ENCODE measurements around the gene IMMP2L.

IMMP2L gene

GRCh38 chr7:111049971-111050680 lies 512.2 kb downstream of the IMMP2L start:
- no peak overlapping the region for H3K4me3 ChIP-seq (ENCODE audit: low read depth, low read length)
- no peak for TF ChIP-seq CTCF (IDR thresholded peaks at IDR 0.05; ENCODE audit: low read depth, low read length)
- in situ Hi-C loops (cut with HindIII; ENCODE audit: low sequenced_read_pairs): no loop called here
- DNase-seq (ENCODE audit: low read depth, low spot score): no peak

GRCh38 chr7:111047595-111047994 lies 514.7 kb downstream of the IMMP2L start:
- TF ChIP-seq CTCF (IDR thresholded peaks at IDR 0.05; ENCODE audit: low read depth, low read length): no peak
- H3K4me3 ChIP-seq (ENCODE audit: low read depth, low read length): no peak overlapping the region
- in situ Hi-C loops (cut with HindIII; ENCODE audit: low sequenced_read_pairs): no loop called here
- DNase-seq (ENCODE audit: low read depth, low spot score): no peak

- no peak overlapping the region for H3K4me3 ChIP-seq (ENCODE audit: low read depth, low read length)
- no peak for TF ChIP-seq CTCF (IDR thresholded peaks at IDR 0.05; ENCODE audit: low read depth, low read length)
- no peak for DNase-seq (ENCODE audit: low read depth, low spot score)
- in situ Hi-C loops (cut with HindIII; ENCODE audit: low sequenced_read_pairs): no loop called here
Measured at GRCh38 chr7:111045449-111045848, 516.8 kb downstream of the IMMP2L start.

GRCh38 chr7:111043561-111043960 lies 518.7 kb downstream of the IMMP2L start:
- no peak for DNase-seq (ENCODE audit: low read depth, low spot score)
- TF ChIP-seq CTCF (IDR thresholded peaks at IDR 0.05; ENCODE audit: low read depth, low read length): no peak
- in situ Hi-C loops (cut with HindIII; ENCODE audit: low sequenced_read_pairs): no loop called here
- H3K4me3 ChIP-seq (ENCODE audit: low read depth, low read length): no peak overlapping the region

- no peak overlapping the region for H3K4me3 ChIP-seq (ENCODE audit: low read depth, low read length)
- no peak for TF ChIP-seq CTCF (IDR thresholded peaks at IDR 0.05; ENCODE audit: low read depth, low read length)
- DNase-seq (ENCODE audit: low read depth, low spot score): no peak
- in situ Hi-C loops (cut with HindIII; ENCODE audit: low sequenced_read_pairs): no loop called here
Measured at GRCh38 chr7:111042842-111043241, 519.5 kb downstream of the IMMP2L start.

- TF ChIP-seq CTCF (IDR thresholded peaks at IDR 0.05; ENCODE audit: low read depth, low read length): no peak
- in situ Hi-C loops (cut with HindIII; ENCODE audit: low sequenced_read_pairs): no loop called here
- H3K4me3 ChIP-seq (ENCODE audit: low read depth, low read length): no peak overlapping the region
- DNase-seq (ENCODE audit: low read depth, low spot score): no peak
Measured at GRCh38 chr7:111041577-111041976, 520.7 kb downstream of the IMMP2L start.
